NCI-H2107 (cell line): ENCODE data around the gene ST6GALNAC5.
"Not testable (repeated sequence)": the region's sequence is repeated elsewhere in the genome, so short reads cannot be mapped to it uniquely, and the experiment has no call there.

ENCODE experiments used
- DNase-seq: peaks from one replicate; lab custom pipeline; 2025; lab: John Stamatoyannopoulos, UW

ST6GALNAC5 gene

GRCh38 chr1:76867342-76868130 lies at the start of gene ST6GALNAC5:
Gene ST6GALNAC5 (plus strand): TSS chr1:76867480.
- DNase-seq, result no peak

- DNase-seq, result no peak
Measured at GRCh38 chr1:76820028-76820427, 47.3 kb upstream of the ST6GALNAC5 start.

DNA sequence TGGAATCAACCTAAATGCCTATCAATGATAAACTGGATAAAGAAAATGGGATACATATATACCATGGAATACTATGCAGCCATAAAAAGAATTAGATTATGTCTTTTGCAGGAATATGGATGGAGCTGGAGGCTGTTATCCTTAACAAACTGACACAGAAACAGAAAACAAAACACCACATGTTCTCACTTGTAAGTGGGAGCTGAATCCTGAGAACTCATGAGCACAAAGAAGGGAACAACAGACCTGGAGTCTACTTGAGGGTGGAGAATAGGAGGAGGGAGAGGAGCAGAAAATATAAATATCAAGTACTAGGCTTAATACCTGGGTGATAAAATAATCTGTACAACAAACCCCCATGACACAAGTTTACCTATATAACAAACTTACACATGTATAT lies 44.3 kb upstream of the ST6GALNAC5 start:
- not testable (repeated sequence) for DNase-seq

GRCh38 chr1:76824106-76824505 lies 43.2 kb upstream of the ST6GALNAC5 start:
- no peak for DNase-seq

DNA sequence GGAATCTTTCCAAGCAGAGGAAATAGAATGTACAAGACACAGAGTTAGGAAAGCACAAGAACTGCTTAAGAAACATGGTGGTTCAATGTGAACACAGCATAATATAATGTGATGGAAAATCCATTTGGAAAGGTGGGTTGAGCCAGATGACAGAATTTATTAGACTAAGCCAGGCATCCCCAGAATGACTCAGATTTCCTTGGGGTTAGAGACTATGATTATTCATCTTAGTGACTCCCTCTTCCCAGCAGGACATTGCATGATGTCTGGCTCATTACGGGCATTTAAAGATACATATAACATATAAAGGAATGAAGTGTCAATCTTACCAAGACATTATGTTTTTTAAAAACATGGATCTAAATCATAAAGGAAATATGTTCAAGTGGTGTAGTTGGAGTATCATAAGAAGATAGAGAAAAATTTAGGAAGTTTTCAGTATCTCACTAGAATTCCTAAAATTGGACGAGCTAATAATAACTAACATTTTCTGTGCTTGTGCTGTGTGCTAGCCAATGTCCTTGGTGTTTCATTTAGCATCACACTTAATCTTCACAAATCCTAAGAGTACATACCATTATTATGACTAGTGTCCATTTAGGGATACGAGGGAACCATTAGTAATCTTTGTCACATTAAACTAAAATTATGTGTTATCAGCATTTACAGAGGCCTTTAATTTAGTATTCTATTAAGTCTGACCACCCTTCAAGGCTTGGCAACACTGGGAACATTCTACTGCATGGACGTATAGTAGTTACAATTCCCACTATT lies 41.0 kb upstream of the ST6GALNAC5 start:
- DNase-seq, result no peak

GRCh38 chr1:76827066-76827465 lies 40.2 kb upstream of the ST6GALNAC5 start:
- no peak for DNase-seq

- no peak for DNase-seq
Measured at GRCh38 chr1:76830373-76830772, 36.9 kb upstream of the ST6GALNAC5 start.

- no peak for DNase-seq
Measured at GRCh38 chr1:76832521-76832920, 34.8 kb upstream of the ST6GALNAC5 start.

- no peak for DNase-seq
Measured at GRCh38 chr1:76833151-76833550, 34.1 kb upstream of the ST6GALNAC5 start.

DNA sequence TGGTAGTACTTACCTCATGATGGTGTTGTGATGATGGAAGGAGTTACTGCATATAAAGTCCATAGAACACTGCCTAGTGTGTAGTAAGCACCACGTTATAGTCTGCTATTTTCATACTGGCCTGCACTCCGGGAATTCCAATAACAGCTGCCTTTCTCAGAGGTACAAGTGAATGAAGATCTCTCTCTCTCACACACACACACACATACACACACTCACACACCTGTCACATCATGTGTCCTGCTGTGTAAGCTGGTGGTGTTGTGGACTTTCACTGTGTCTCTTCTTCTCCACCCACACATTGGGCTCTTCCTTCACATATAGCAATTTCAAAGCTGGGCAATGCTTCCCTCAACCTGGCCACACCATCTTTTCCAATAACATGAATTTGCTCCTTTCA lies 33.4 kb upstream of the ST6GALNAC5 start:
- no peak for DNase-seq

DNA sequence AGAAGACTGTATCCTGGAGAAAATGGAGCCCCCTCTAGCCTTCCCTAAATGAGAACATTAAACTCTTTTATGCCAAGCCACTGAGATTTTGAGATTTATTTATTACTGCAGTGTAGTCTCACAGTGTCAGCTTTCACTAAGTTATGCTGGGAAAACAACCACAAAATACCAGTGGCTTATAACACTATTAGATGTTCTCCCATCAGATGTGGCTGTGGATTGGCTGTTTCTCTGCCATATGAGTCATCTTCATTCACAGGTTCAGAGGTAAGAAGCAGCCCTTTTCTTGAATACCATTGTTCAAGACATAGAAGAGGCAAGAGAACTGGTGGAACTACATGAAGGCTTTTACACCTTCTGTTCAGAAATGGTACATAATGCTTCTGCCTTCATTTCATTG lies 32.1 kb upstream of the ST6GALNAC5 start:
- DNase-seq, result no peak

DNA sequence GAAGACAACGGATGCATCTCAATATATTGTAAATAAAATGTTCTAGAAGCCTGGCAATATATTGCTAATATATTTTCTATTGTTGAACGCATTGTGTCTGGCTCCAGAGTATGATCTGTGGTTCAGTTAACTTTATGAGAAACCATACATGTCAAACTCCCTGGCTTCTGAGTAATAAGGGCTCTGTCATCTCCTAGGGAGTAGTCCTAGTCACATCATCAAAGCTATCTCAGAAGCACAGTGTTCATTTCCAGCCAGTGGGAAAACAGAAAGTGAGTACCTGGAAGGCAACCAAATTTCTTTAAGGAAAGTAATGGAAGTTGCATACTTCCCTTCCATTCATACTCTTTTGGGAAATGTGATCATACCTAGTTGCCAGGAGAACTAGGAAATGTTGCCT lies 27.0 kb upstream of the ST6GALNAC5 start:
- DNase-seq, result no peak

DNA sequence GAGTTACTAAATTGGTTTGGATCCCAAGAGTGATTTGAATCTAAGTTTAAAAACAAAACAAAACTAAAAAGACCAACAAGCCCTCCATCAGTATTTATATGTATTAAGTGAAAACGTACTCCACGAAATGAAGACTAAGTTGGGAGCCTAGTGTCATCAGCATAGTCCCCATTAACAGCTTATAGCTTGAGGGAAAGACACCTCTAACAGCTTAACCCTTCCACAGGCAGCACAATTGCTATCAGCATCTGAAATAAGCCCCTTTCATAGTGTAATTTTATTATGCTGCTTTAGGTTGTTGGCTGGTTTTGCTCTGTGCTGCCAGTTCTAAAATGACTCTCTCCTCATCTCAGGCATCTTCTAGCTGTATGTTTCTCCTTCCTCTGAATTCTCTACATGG lies 25.8 kb upstream of the ST6GALNAC5 start:
- no peak for DNase-seq

DNA sequence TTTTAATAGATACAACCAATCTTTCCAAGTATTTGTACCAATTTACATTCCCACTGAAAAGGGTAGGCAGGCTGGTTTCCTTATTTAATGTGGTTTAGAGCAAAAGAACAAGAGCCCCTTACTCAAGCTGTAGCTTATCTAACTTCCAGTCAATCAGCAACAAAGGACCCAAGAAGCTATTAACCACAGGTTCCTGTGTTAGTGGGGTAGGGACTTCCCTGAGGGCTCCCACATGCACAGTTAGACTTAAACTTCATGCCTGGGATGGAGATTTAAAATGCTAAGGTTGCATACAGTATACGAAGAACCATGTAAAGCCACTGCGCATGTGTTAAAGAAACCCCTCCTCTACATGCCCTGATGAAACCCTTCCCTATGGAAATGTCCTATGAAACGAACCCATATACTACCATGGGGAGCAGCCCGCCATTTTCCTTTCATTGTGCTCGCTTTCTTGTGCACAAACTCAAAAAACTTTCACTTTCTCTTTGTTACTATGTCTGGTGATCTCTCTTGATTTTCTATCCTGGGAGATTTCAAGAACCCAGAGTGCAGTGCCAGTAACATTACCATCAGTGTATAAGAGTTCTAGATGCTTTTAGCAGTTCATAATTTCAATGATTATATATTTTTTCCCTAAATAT lies 23.3 kb upstream of the ST6GALNAC5 start:
- no peak for DNase-seq

- no peak for DNase-seq
Measured at GRCh38 chr1:76854255-76854654, 13.0 kb upstream of the ST6GALNAC5 start.

DNA sequence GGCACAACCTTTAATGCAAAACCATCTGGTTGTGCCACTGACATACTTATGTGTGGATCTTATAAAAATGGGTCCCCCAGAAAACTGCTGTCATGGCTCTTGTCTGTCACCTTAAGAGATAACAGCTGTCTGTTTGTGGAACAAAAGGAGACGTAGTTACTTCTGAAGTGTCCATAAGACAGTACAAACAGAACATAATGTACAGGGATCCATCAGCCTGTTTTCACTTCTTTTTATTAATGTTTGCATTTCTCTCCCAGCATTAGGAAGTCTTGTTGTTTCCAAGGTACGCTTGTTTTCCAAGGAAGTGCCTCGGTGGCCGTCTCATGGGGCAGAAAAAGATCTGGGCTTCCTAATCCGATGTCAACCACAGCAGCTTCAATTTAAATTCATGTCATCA lies 11.2 kb upstream of the ST6GALNAC5 start:
- no peak for DNase-seq

- DNase-seq, result no peak
Measured at GRCh38 chr1:76857138-76857537, 10.1 kb upstream of the ST6GALNAC5 start.

DNA sequence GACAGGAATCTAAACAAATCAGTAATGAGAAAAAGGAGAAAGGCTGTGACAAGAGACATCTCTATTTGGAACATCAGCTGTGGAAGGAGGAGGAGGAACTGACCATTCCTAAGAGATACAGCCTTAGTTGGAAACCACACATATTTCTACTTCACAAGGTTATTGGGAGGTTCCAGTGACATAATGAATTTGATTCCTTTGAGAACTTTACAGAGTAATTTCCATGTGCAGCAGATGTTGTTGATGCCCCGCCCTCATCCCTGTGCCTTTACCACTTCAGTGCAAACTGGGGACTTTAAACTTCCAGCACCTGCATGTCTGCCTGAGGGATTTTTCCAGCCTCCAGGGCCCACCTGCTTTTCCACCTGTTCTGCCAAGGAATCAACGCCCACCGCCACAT lies 9.3 kb upstream of the ST6GALNAC5 start:
- DNase-seq, result no peak

DNA sequence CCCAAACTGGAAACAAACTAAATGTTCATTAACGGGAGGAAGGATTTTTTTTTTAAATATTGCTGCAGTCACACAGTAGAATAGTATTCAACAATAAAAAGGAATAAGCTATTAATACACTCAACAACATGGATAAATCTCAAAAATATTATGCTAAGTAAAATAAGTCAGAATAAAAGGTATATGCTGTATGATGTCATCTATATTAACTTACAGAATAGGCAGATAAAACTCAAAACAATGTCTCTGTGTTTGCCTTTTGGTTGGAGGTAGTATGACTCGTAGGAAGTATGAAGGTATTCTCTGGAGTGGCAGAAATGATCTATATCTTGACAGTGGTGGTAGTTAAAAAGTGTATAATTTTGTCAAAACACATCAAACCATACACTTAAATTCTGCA lies 6.1 kb upstream of the ST6GALNAC5 start:
- no peak for DNase-seq

GRCh38 chr1:76862447-76862846 lies 4.8 kb upstream of the ST6GALNAC5 start:
- DNase-seq, result no peak

- DNase-seq, result no peak
Measured at GRCh38 chr1:76864383-76864782, 2.9 kb upstream of the ST6GALNAC5 start.

DNA sequence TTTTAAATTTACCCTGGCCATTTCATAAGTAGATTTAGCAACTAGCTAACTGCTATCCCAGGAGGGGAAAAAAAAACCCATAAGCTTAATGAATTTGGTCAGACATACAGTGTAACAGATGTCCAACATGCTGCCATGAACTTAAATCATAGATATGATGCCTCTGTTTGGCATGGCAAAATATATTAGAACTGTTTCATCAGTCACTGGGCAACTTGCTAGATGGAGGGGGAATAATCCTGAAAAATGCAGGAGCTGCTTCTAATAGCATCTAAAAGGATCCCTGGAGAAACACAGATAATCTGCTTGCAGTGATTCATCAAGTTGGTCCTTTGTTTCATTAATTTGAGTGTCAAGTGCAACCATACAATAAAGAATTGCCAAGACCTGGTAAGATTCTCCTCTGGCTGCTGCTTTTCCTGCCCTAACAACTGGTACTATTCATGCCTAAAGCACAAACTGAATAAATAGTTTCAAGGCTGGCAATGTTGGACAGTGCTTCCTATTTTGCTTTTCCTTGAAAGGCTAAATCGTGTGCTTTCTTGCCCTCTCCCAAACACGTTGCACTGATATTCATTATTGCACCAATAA lies 1.5 kb upstream of the ST6GALNAC5 start:
- DNase-seq, result no peak

GRCh38 chr1:76866566-76866965 lies 714 bp upstream of the ST6GALNAC5 start:
- no peak for DNase-seq
